GM18499 (cell line): ENCODE results near the gene TSPAN13.

Experiments
- ATAC-seq: cut with Tn5 transposase; IDR thresholded peaks from one replicate; pipeline ENCODE4 v1.9.1; 2021; ENCODE audit warnings: moderate number of reproducible peaks; ENCODE audit not compliant: insufficient read depth, unreplicated experiment

Gene TSPAN13

GRCh38 chr7:16753102-16753931 is at the start of gene TSPAN13:
Gene TSPAN13, plus strand, starts transcription at chr7:16753755. Its CDS starts 213 bp downstream, at chr7:16753968.
- ATAC-seq: no peak

- no peak for ATAC-seq
These were observed 45.0 kb upstream of the TSPAN13 start for GRCh38 chr7:16708511-16708910.

GRCh38 chr7:16708980-16709379 is 44.6 kb upstream of the TSPAN13 start:
- no peak for ATAC-seq

GRCh38 chr7:16710651-16711050 is 42.9 kb upstream of the TSPAN13 start:
- no peak for ATAC-seq

- ATAC-seq: peak; percentile 47
These were observed 41.8 kb upstream of the TSPAN13 start for GRCh38 chr7:16711730-16712129.

GRCh38 chr7:16712916-16713315 is 40.6 kb upstream of the TSPAN13 start:
- ATAC-seq: no peak

- ATAC-seq: no peak
These were observed 37.6 kb upstream of the TSPAN13 start for GRCh38 chr7:16715928-16716327.

GRCh38 chr7:16718111-16718656 is 35.4 kb upstream of the TSPAN13 start:
- no peak for ATAC-seq

GRCh38 chr7:16719699-16720098 is 33.9 kb upstream of the TSPAN13 start:
- ATAC-seq: no peak

- ATAC-seq: no peak
These were observed 32.0 kb upstream of the TSPAN13 start for GRCh38 chr7:16721541-16721940.

GRCh38 chr7:16724344-16724743 is 29.2 kb upstream of the TSPAN13 start:
- ATAC-seq: no peak

- no peak for ATAC-seq
These were observed 27.4 kb upstream of the TSPAN13 start for GRCh38 chr7:16726189-16726588.

GRCh38 chr7:16727736-16728135 is 25.8 kb upstream of the TSPAN13 start:
- no peak for ATAC-seq

- ATAC-seq: no peak
These were observed 24.7 kb upstream of the TSPAN13 start for GRCh38 chr7:16728811-16729210.

- ATAC-seq: no peak
These were observed 24.0 kb upstream of the TSPAN13 start for GRCh38 chr7:16729541-16729940.

- ATAC-seq: no peak
These were observed 22.6 kb upstream of the TSPAN13 start for GRCh38 chr7:16730937-16731336.

GRCh38 chr7:16732828-16733227 is 20.7 kb upstream of the TSPAN13 start:
- no peak for ATAC-seq

GRCh38 chr7:16734148-16734726 is 19.3 kb upstream of the TSPAN13 start:
- ATAC-seq: no peak

GRCh38 chr7:16735020-16735419 is 18.5 kb upstream of the TSPAN13 start:
- no peak for ATAC-seq

GRCh38 chr7:16738011-16738688 is 15.4 kb upstream of the TSPAN13 start:
- ATAC-seq: no peak
